CD8-positive, alpha-beta memory T cell (primary cell): ENCODE data around the gene OR10H4. TPM values are rescaled to one million over a fixed set of nuclear protein-coding genes. Genes with fewer than 3 reads are reported as not detected.
"Not testable (repeated sequence)": the region's sequence is repeated elsewhere in the genome, so short reads cannot be mapped to it uniquely, and the experiment has no call there.

Experiments
- CTCF ChIA-PET: fragments of 350-600 bp; sonication (Branson Sonifier 250); formaldehyde crosslinking; loops from one replicate; lab custom pipeline; 2021; ENCODE audit warnings: antibody characterized with exemption; lab: Charles Lee
- POLR2A ChIA-PET: fragments of 350-600 bp; sonication (Branson Sonifier 250); formaldehyde crosslinking; loops from one replicate; lab custom pipeline; 2021; ENCODE audit warnings: antibody characterized with exemption; lab: Charles Lee
- DNase-seq, 5 donors: peaks; one replicate each; pipeline versions ENCODE4 v3.0.0 to v3.0.0-alpha.2; 2020 to 2022; ENCODE audit warnings: mixed read lengths in 1 of 5
- H3K27ac ChIP-seq: one replicate; pipeline ENCODE4 v1.7.0; 2013; ENCODE audit warnings: low read depth, mild to moderate bottlenecking, low read length, moderate library complexity
- H3K27me3 ChIP-seq: 2 replicates; pipeline ENCODE4 v1.7.0; 2013; ENCODE audit warnings: low read length, mild to moderate bottlenecking; ENCODE audit not compliant: insufficient read depth, poor library complexity, severe bottlenecking
- H3K36me3 ChIP-seq: 2 replicates; pipeline ENCODE4 v1.7.0; 2013; ENCODE audit warnings: mild to moderate bottlenecking, low read length, moderate library complexity; ENCODE audit not compliant: insufficient read depth
- H3K4me1 ChIP-seq: 2 replicates; pipeline ENCODE4 v1.7.0; 2013; ENCODE audit warnings: mild to moderate bottlenecking, low read length, moderate library complexity; ENCODE audit not compliant: insufficient read depth
- H3K4me3 ChIP-seq: 2 replicates; pipeline ENCODE4 v1.7.0; 2013; ENCODE audit warnings: mild to moderate bottlenecking, low read length
- H3K9me3 ChIP-seq: 2 replicates; pipeline ENCODE4 v1.7.0; 2013; ENCODE audit warnings: mild to moderate bottlenecking, low read length
- H3K27ac Mint-ChIP-seq, 8 donors: one replicate each; pipeline ENCODE4 v1.8.0; 2020 to 2021; ENCODE audit warnings: mixed read lengths in 8 of 8, mild to moderate bottlenecking in 6 of 8, inconsistent platforms in 3 of 8, moderate library complexity in 3 of 8
- H3K27me3 Mint-ChIP-seq, 2 donors: one replicate each; pipeline ENCODE4 v1.8.0; 2020 to 2021; ENCODE audit warnings: mixed read lengths in 2 of 2, mild to moderate bottlenecking in 1 of 2, moderate library complexity in 1 of 2
- H3K36me3 Mint-ChIP-seq, 3 donors: one replicate each; pipeline ENCODE4 v1.8.0; 2020 to 2021; ENCODE audit warnings: mixed read lengths in 3 of 3, inconsistent platforms in 1 of 3, mild to moderate bottlenecking in 1 of 3
- H3K4me1 Mint-ChIP-seq, 3 donors: one replicate each; pipeline ENCODE4 v1.8.0; 2020 to 2021; ENCODE audit warnings: mixed read lengths in 3 of 3, inconsistent platforms in 1 of 3, mild to moderate bottlenecking in 1 of 3
- H3K4me3 Mint-ChIP-seq, 7 donors: one replicate each; pipeline ENCODE4 v1.8.0; 2020 to 2021; ENCODE audit warnings: mixed read lengths in 7 of 7, mild to moderate bottlenecking in 6 of 7, moderate library complexity in 4 of 7, inconsistent platforms in 2 of 7
- H3K9me3 Mint-ChIP-seq, 5 donors: one replicate each; pipeline ENCODE4 v1.8.0; 2020 to 2022; ENCODE audit warnings: mixed read lengths in 5 of 5, mild to moderate bottlenecking in 3 of 5, moderate library complexity in 2 of 5, inconsistent platforms in 1 of 5
- polyA plus RNA-seq: library from polyadenylated mRNA; unstranded; fragments of 300-500 nt; fragmentation: Illumina TruSeq; gene quantifications from one replicate; pipeline ENCODE4 v1.2.3, GENCODE V29; 2021
- total RNA-seq, 2 experiments: library from RNA; stranded (reverse); gene quantifications; one replicate each; pipeline ENCODE4 v1.2.3, GENCODE V29; 2021

Gene OR10H4, protein sequence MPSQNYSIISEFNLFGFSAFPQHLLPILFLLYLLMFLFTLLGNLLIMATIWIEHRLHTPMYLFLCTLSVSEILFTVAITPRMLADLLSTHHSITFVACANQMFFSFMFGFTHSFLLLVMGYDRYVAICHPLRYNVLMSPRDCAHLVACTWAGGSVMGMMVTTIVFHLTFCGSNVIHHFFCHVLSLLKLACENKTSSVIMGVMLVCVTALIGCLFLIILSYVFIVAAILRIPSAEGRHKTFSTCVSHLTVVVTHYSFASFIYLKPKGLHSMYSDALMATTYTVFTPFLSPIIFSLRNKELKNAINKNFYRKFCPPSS
- total RNA-seq (not detected), polyA plus RNA-seq (not detected)

DNA sequence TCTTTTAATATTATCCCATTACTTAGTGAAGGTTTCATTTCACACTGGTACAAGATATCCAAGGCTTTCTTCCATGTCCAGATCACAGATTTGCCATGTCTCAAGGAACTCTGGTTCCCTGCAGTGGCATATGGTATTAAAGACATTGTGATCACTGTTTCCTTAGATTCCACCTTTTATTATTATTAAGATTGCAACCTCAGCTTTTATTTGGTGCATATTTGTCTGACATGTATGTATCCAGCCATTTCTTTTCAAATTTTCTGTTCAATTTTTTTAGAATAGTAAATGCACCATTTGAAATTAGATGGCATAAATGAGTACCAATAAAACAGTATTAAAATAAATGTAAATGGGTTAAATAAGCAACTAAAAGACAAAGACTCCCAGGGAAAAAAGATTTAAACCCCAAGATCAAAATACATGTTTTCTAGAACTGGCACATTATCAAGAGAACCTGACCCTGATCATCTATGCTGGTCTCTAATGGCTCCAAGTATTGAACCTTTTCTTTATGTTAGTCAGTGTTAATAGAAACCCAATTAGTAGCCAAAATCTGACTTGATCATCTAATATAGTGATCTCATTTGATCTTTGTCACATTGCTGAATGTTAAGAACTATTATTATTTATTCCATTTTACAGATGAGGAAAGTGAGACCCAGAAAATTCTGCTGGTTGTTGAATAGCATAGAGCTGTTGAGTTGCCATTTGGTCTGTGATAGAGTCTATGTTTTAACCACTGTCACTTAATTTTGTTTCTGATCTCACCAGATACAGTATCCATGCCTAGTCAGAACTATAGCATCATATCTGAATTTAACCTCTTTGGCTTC is at the start of gene OR10H4:
Gene OR10H4, plus strand, starts transcription at position 786 of the 836 bp plus-strand sequence. Its CDS starts 0 bp downstream, at position 786.
- Histone ChIP-seq H3K27ac (no peak within 1 kb of the TSS), H3K9me3 (no peaks in the 10 kb centered on the region), H3K4me3 (no peak within 1 kb of the TSS), H3K4me1 (no peaks in the 10 kb centered on the region), H3K27me3 (peaks cover 6% of the 10 kb centered on the region), H3K36me3 (no peaks in the 10 kb centered on the region)
- Mint-ChIP-seq H3K27ac (peak within 1 kb of the TSS in 2 of 8 donors; percentile 32 to 49), H3K36me3 (peaks cover 0 to 7% (median 3%) of the 10 kb centered on the region in 3 donors), H3K4me1 (no peaks in the 10 kb centered on the region), H3K27me3 (peaks cover 14 to 67% of the 10 kb centered on the region in 2 donors), H3K4me3 (no peak within 1 kb of the TSS), H3K9me3 (peaks cover 16 to 22% (median 18%) of the 10 kb centered on the region in 5 donors)
- POLR2A ChIA-PET, result no interaction called here
- CTCF ChIA-PET, result no interaction called here
- DNase-seq, result no peak

DNA sequence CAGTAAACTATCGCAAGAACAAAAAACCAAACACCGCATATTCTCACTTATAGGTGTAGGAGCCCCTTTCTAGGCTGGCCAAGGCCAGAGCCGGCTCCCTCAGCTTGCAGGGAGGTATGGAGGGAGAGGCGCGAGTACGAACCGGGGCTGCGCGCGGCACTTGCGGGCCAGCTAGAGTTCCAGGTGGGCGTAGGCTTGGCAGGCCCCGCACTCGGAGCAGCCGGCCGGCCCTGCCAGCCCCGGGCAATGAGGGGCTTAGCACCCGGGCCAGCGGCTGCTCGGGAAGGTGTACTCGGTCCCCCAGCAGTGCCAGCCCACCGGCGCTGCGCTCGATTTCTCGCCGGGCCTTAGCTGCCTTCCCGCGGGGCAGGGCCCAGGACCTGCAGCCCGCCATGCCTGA is 49.2 kb upstream of the OR10H4 start:
- POLR2A ChIA-PET, result not testable (repeated sequence)

DNA sequence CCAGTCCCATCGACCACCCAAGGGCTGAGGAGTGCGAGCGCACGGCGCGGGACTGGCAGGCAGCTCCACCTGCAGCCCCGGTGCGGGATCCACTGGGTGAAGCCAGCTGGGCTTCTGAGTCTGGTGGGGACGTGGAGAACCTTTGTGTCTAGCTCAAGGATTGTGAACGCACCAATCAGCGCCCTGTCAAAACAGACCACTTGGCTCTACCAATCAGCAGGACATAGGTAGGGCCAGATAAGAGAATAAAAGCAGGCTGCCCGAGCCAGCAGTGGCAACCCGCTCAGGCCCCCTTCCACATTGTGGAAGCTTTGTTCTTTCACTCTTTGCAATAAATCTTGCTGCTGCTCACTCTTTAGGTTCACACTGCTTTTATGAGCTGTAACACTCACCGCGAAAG is 48.8 kb upstream of the OR10H4 start:
- H3K9me3 ChIP-seq, H3K9me3 Mint-ChIP-seq, H3K4me3 ChIP-seq, H3K36me3 ChIP-seq, H3K36me3 Mint-ChIP-seq, POLR2A ChIA-PET, H3K27me3 ChIP-seq, H3K4me1 ChIP-seq, H3K27ac ChIP-seq, DNase-seq: not testable (repeated sequence)
- H3K27me3 Mint-ChIP-seq, result peaks cover 36 to 56% of the 10 kb centered on the region in 2 donors
- H3K4me3 Mint-ChIP-seq, result peak overlapping the region; percentile 69 to 90 (median 83)
- CTCF ChIA-PET, result interaction anchor here (1.0 kb wide), 1 partner anchor 29 kb away, joined by 3 read pairs; no protein-coding TSS in a partner anchor
- peaks cover 6 to 16% (median 11%) of the 10 kb centered on the region in 3 donors for H3K4me1 Mint-ChIP-seq
- peak overlapping the region in 3 of 8 donors; percentile 7 to 69 (median 16) for H3K27ac Mint-ChIP-seq

More for the DNA sequence above, 49.2 kb upstream of the OR10H4 start:
- H3K4me3 ChIP-seq, H3K27me3 ChIP-seq, H3K27ac Mint-ChIP-seq, H3K36me3 ChIP-seq, H3K9me3 ChIP-seq, CTCF ChIA-PET, H3K36me3 Mint-ChIP-seq, H3K4me1 ChIP-seq, H3K9me3 Mint-ChIP-seq, DNase-seq, H3K27ac ChIP-seq: not testable (repeated sequence)
- Mint-ChIP-seq H3K4me1 (peaks cover 6 to 16% (median 11%) of the 10 kb centered on the region in 3 donors), H3K4me3 (peak overlapping the region in 2 of 7 donors; percentile 36 to 60), H3K27me3 (peaks cover 33 to 55% of the 10 kb centered on the region in 2 donors)

DNA sequence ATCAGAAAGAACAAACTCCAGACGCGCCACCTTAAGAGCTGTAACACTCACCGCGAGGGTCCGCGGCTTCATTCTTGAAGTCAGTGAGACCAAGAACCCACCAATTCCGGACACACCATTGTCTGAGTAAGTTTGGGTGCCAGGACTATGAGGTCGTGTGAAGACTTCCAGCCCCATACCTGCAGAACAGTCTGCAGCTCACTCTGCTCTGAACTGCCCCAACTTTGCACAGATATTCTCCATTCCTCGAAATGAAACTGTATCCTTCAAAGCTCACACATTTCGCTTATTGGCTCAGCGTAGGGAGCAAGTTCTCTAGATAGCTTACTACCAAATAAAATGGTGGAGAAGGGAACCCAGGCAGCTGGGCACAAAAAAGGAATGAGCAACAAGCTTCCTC is 48.3 kb upstream of the OR10H4 start:
- H3K9me3 ChIP-seq, result no peaks in the 10 kb centered on the region
- Mint-ChIP-seq H3K4me3 (peak overlapping the region; percentile 69 to 90 (median 83)), H3K4me1 (peaks cover 6 to 16% (median 11%) of the 10 kb centered on the region in 3 donors), H3K27ac (peak overlapping the region in 3 of 8 donors; percentile 7 to 69 (median 16)), H3K27me3 (peaks cover 39 to 57% of the 10 kb centered on the region in 2 donors), H3K9me3 (peaks cover 0 to 8% (median 0%) of the 10 kb centered on the region in 5 donors), H3K36me3 (peaks cover 0 to 3% (median 3%) of the 10 kb centered on the region in 3 donors)
- H3K4me1 ChIP-seq, result no peaks in the 10 kb centered on the region
- no peaks in the 10 kb centered on the region for H3K36me3 ChIP-seq
- H3K4me3 ChIP-seq, result no peak overlapping the region
- H3K27ac ChIP-seq, result no peak overlapping the region
- ChIA-PET CTCF (interaction anchor here (1.0 kb wide), 1 partner anchor 29 kb away, joined by 3 read pairs; no protein-coding TSS in a partner anchor), POLR2A (no interaction called here)
- no peaks in the 10 kb centered on the region for H3K27me3 ChIP-seq
- DNase-seq, result no peak

DNA sequence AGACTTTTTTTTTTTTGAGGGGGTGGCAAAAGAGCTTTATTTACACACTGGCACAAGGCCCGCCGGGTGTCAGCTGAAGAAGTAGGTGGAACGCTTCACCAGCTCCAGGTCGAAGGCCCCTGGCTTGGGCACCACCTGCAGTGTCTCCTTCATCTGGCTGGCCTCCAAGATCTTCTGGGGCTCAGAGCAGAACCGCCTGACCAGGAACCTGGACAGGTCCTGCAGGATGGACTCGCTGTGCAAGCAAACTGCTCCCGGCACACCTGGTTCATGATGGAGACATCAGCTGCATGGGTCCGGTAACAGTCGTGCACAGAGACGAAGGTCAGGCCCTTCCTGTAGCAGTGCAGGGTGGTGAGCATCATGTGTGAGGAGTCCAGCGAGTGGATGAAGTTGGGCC is 46.6 kb upstream of the OR10H4 start:
- H3K9me3 ChIP-seq, result no peaks in the 10 kb centered on the region
- no peaks in the 10 kb centered on the region for H3K36me3 ChIP-seq
- no peaks in the 10 kb centered on the region for H3K27me3 ChIP-seq
- H3K27ac ChIP-seq, result no peak overlapping the region
- peaks cover 0 to 3% (median 0%) of the 10 kb centered on the region in 3 donors for H3K36me3 Mint-ChIP-seq
- DNase-seq, result no peak
- peaks cover 6 to 16% (median 11%) of the 10 kb centered on the region in 3 donors for H3K4me1 Mint-ChIP-seq
- ChIA-PET POLR2A (no interaction called here), CTCF (no interaction called here)
- peaks cover 0 to 11% (median under 1%) of the 10 kb centered on the region in 5 donors for H3K9me3 Mint-ChIP-seq
- H3K4me1 ChIP-seq, result no peaks in the 10 kb centered on the region
- H3K27me3 Mint-ChIP-seq, result peaks cover 39 to 64% of the 10 kb centered on the region in 2 donors
- no peak overlapping the region for H3K4me3 Mint-ChIP-seq
- H3K27ac Mint-ChIP-seq, result no peak overlapping the region
- H3K4me3 ChIP-seq, result no peak overlapping the region

DNA sequence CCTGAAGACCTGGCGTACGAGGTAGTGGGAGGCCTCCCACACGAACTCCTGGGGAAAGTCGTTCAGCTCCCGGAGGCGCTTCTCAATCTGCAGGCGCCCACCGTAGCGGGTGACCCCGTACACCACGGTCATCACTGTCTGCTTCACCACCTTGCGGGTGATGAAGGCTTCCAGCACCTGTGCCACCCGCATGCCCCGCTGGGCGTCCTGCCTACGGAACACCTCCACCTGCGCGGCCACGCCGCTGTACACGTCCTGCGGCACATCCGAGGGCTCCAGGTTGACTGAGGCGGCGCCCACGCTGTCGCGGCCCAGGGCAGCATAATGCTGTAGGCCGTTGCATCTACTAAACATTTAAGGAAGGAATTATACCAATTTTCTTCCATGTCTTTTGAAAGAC is 45.9 kb upstream of the OR10H4 start:
- H3K4me3 Mint-ChIP-seq, H3K4me1 ChIP-seq, CTCF ChIA-PET, H3K27ac ChIP-seq, H3K4me3 ChIP-seq, H3K36me3 Mint-ChIP-seq, H3K36me3 ChIP-seq, H3K9me3 ChIP-seq, H3K27me3 ChIP-seq, H3K27ac Mint-ChIP-seq, DNase-seq, POLR2A ChIA-PET: not testable (repeated sequence)
- Mint-ChIP-seq H3K9me3 (peaks cover 0 to 11% (median 2%) of the 10 kb centered on the region in 5 donors), H3K27me3 (peaks cover 41 to 69% of the 10 kb centered on the region in 2 donors), H3K4me1 (peaks cover 6 to 16% (median 11%) of the 10 kb centered on the region in 3 donors)

DNA sequence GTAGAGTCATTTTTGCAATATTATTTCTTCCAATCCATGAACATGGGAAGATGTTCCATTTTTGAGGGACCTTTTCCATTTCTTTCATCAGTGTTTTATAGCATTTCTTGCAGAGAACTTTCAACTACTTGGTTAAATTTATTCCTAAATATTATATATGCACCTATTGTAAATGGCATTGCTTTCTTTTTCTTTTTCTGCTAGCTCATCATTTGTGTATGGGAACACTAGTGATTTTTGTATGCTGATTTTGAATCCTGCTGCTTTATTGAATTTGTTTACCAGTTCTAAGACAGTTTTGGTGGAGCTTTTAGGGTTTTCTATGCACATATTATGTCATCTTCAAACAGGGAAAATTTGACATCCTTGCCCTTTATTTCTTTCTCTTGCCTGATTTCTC is 43.8 kb upstream of the OR10H4 start:
- CTCF ChIA-PET, result no interaction called here
- H3K9me3 Mint-ChIP-seq, result peaks cover 0 to 11% (median 2%) of the 10 kb centered on the region in 5 donors
- POLR2A ChIA-PET, result no interaction called here

More for the DNA sequence above, 43.8 kb upstream of the OR10H4 start:
- Mint-ChIP-seq H3K27ac (no peak overlapping the region), H3K36me3 (peaks cover 0 to 3% (median 0%) of the 10 kb centered on the region in 3 donors), H3K4me3 (no peak overlapping the region), H3K27me3 (peaks cover 39 to 76% of the 10 kb centered on the region in 2 donors), H3K4me1 (peaks cover 6 to 12% (median 10%) of the 10 kb centered on the region in 3 donors)
- no peak overlapping the region for H3K4me3 ChIP-seq
- H3K27ac ChIP-seq, result no peak overlapping the region
- no peak for DNase-seq
- H3K9me3 ChIP-seq, result no peaks in the 10 kb centered on the region
- H3K36me3 ChIP-seq, result no peaks in the 10 kb centered on the region
- peaks cover 6% of the 10 kb centered on the region for H3K27me3 ChIP-seq
- H3K4me1 ChIP-seq, result no peaks in the 10 kb centered on the region
